ENCODE measurements around the gene CUL1.

GRCh38 chr7:148821422-148821821 is 122.7 kb downstream of the CUL1 start:
- no peak for TF ChIP-seq EZH2 (IDR thresholded peaks at IDR 0.05)
- TF ChIP-seq POLR2AphosphoS5 (IDR thresholded peaks at IDR 0.05; ENCODE audit: borderline replicate concordance, low read depth, low read length), result no peak
- TF ChIP-seq FOXP2 (optimal IDR thresholded peaks at IDR 0.05; ENCODE audit: control extremely low read depth, extremely low read length, insufficient read depth), result no peak
